Urothelium cell line (cell line): Measurements from ENCODE around the gene RIN3.

Experiments used
- DNase-seq: peaks from one replicate; pipeline ENCODE4 v3.0.0; 2011; ENCODE audit warnings: low spot score, mixed read lengths
- FAIRE-seq: peaks from 2 replicates; lab custom pipeline; 2011; peaks lifted over from hg19 to GRCh38; lab: Jason Lieb, UNC

Gene RIN3

DNA sequence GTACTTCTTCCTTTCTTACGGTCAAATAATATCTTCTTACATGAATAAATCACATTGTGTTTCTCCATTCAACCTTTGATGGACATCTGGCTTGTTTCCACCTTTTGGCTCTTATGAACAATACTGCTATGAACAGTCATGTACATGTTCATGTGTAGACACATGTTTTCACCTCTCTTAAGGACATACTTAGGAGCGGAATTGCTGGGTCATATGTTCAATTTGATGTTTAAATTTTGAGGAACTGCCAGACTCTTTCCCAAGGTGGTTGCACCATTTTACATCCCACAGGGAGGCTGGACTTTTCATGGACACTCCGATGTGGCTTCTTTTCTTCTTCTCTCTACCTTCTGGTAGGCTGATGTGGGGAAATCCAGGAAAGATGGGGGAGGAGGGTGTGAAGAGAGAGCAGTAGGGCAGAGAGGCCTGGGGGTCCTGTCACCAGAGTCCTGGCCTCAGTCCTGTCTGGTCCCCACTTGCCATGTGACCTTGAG lies 218.1 kb downstream of the RIN3 start:
- FAIRE-seq: no peak
- no peak for DNase-seq

- DNase-seq (no peak), FAIRE-seq (no peak)
These were observed 219.4 kb downstream of the RIN3 start for GRCh38 chr14:92733007-92733406.

- FAIRE-seq (no peak), DNase-seq (no peak)
These were observed 221.0 kb downstream of the RIN3 start for GRCh38 chr14:92734618-92735017.

- DNase-seq (no peak), FAIRE-seq (no peak)
These were observed 221.8 kb downstream of the RIN3 start for GRCh38 chr14:92735344-92735743.

GRCh38 chr14:92737206-92737605 lies 223.6 kb downstream of the RIN3 start:
- FAIRE-seq: no peak
- no peak for DNase-seq

DNA sequence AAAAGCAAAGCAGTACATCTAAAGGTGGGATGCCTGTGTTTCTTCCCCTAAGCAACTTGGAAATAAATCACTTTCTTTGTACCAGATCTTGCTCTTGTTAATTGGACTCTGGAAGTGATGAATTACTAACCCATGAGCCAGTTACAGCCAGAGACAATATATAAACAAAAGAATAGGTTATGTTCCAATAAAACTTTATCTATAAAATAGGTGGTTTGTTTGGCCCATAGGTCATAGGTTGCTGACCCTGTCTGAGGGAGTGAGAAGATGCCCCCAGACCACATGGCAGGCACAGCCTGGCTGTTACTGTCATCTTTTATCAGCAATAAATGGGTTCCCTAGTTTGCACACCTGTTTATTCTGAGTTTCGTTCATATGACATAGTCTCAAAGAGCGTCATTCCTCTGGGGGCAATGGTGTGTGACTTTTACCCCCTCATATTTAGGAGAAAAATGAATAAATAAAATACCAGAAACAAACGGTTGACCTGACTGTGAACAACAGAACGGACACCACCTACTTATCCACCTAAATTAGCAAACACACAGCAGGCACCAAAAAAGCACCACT lies 224.1 kb downstream of the RIN3 start:
- DNase-seq (no peak), FAIRE-seq (no peak)
